ENCODE data around the gene CEP97. TPM values are rescaled to one million over a fixed set of nuclear protein-coding genes. Genes with fewer than 3 reads are reported as not detected.
A peak's percentile ranks its signal among the peaks of the same experiment; 100 is the strongest.

The CEP97 gene
- total and polyA plus RNA-seq, 5 donors, result 2.2 to 7.8 (median 7.2) TPM

DNA sequence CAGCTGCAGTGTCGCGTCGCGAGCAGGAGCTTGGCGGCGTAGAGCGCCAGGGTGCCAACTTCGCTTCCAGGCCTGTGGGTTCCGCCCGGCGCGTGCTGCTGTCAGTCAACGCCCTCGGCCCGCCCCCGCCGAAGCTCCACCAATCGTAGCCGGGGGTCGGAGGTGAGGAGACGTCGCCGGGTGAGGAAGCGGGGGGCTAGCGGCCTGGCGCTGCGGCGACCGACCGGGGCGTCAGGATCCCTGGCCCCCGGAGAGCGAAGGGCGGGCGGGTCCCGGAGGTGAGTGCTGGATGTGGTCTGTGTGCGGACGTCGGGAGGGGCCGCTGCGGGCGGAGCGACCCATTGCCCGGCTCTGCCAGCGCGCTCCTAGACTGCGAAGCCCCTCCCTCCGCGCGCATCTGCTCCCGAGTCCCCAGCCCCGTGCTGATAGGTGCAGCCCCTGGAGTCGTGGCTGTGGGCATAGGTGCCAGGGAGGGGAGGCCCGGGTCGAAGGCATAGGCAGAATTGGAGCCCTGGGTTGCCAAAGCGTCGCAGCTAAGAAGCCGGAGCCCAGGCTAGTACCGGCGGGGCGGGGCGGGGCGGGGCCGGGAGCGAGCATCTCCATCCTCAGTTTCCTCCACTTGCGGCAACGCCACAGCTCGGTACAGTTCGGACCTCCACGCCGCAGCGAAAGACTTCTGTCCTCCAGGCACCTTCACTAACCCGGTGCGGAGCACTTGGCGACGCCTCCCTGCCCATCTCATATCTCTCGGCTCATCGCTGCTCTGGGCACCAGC, 54.8 kb downstream of the CEP97 start, which contains the start of gene NXPE3:
NXPE3 (plus strand) TSS at position 165 of the 775 bp plus-strand sequence. CDS start 6,386 bp downstream, outside the sequence.
- DNase-seq (peak; percentile 92 to 98 (median 98)), ATAC-seq (peak; percentile 98)
- Histone ChIP-seq H3K4me1 (ENCODE audit: control insufficient read depth, insufficient read depth, low read length) (peaks cover 3% of the 10 kb centered on the region), H3K27ac (ENCODE audit: low read length) (peak within 1 kb of the TSS; percentile 85), H3K9me3 (ENCODE audit: control insufficient read depth, low read length) (no peaks in the 10 kb centered on the region), H3K4me3 (ENCODE audit: low read length) (peak within 1 kb of the TSS; percentile 75), H3K27me3 (ENCODE audit: control insufficient read depth, insufficient read depth) (no peaks in the 10 kb centered on the region)
- WGBS, result under 1% methylated on average over 78 of the region's 78 CpGs
- intact Hi-C loops (cut with DNase I), result no loop called here

GRCh38 chr3:101779822-101780381, 55.5 kb downstream of the CEP97 start:
- no peaks in the 10 kb centered on the region for H3K9me3 ChIP-seq (ENCODE audit: control insufficient read depth, low read length)
- DNase-seq, result no peak
- intact Hi-C loops (cut with DNase I), result no loop called here
- WGBS, result 9% methylated on average over 9 of the region's 9 CpGs
- no peak for ATAC-seq
- peak overlapping the region; percentile 75 for H3K4me3 ChIP-seq (ENCODE audit: low read length)
- no peaks in the 10 kb centered on the region for H3K27me3 ChIP-seq (ENCODE audit: control insufficient read depth, insufficient read depth)
- H3K4me1 ChIP-seq (ENCODE audit: control insufficient read depth, insufficient read depth, low read length), result peaks cover 3% of the 10 kb centered on the region
- H3K27ac ChIP-seq (ENCODE audit: low read length), result peak overlapping the region; percentile 85

DNA sequence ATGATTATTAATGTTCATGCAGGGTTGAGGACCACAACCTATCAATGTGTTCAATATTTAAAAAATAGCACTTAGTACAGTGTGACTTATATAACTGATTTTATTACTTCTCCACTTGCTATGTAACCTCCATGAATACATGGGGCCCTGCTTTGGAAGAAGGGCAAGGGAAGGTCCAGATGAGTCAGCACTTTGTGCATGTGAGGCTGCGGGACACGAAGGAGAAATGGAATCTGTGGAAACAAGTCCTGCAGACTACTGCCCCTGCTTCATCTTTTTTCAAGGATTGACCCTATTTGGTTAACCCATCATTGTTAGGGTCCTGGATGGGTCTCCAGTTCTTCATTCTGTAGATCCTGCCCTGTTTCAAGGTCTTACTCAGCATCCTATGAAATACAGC, 56.2 kb downstream of the CEP97 start:
- H3K9me3 ChIP-seq (ENCODE audit: control insufficient read depth, low read length), result no peaks in the 10 kb centered on the region
- DNase-seq, result no peak
- peak overlapping the region; percentile 75 for H3K4me3 ChIP-seq (ENCODE audit: low read length)
- no peak for ATAC-seq
- no peaks in the 10 kb centered on the region for H3K27me3 ChIP-seq (ENCODE audit: control insufficient read depth, insufficient read depth)
- 27% methylated on average over 2 of the region's 2 CpGs for WGBS
- peaks cover 3% of the 10 kb centered on the region for H3K4me1 ChIP-seq (ENCODE audit: control insufficient read depth, insufficient read depth, low read length)
- intact Hi-C loops (cut with DNase I), result no loop called here
- H3K27ac ChIP-seq (ENCODE audit: low read length), result peak overlapping the region; percentile 64

GRCh38 chr3:101781166-101781565, 56.8 kb downstream of the CEP97 start:
- Histone ChIP-seq H3K27ac (ENCODE audit: low read length) (no peak overlapping the region), H3K4me1 (ENCODE audit: control insufficient read depth, insufficient read depth, low read length) (peaks cover 3% of the 10 kb centered on the region), H3K9me3 (ENCODE audit: control insufficient read depth, low read length) (no peaks in the 10 kb centered on the region), H3K27me3 (ENCODE audit: control insufficient read depth, insufficient read depth) (no peaks in the 10 kb centered on the region), H3K4me3 (ENCODE audit: low read length) (no peak overlapping the region)
- intact Hi-C loops (cut with DNase I), result no loop called here
- no peak for DNase-seq
- no peak for ATAC-seq

GRCh38 chr3:101784855-101785613, 60.6 kb downstream of the CEP97 start:
- ATAC-seq (peak; percentile 64 to 93), DNase-seq (no peak)
- peaks cover 4% of the 10 kb centered on the region for H3K4me1 ChIP-seq (ENCODE audit: control insufficient read depth, insufficient read depth, low read length)
- no peaks in the 10 kb centered on the region for H3K27me3 ChIP-seq (ENCODE audit: control insufficient read depth, insufficient read depth)
- WGBS, result 65% methylated on average over 5 of the region's 5 CpGs
- H3K27ac ChIP-seq (ENCODE audit: low read length), result peak overlapping the region; percentile 92
- H3K4me3 ChIP-seq (ENCODE audit: low read length), result peak overlapping the region; percentile 17
- H3K9me3 ChIP-seq (ENCODE audit: control insufficient read depth, low read length), result no peaks in the 10 kb centered on the region
- intact Hi-C loops (cut with DNase I), result no loop called here

- intact Hi-C loops (cut with DNase I), result no loop called here
- DNase-seq (no peak), ATAC-seq (no peak)
- no peak overlapping the region for H3K27ac ChIP-seq (ENCODE audit: low read length)
- 91% methylated on average over 4 of the region's 4 CpGs for WGBS
- no peaks in the 10 kb centered on the region for H3K9me3 ChIP-seq (ENCODE audit: control insufficient read depth, low read length)
- H3K4me3 ChIP-seq (ENCODE audit: low read length), result no peak overlapping the region
- no peaks in the 10 kb centered on the region for H3K27me3 ChIP-seq (ENCODE audit: control insufficient read depth, insufficient read depth)
- peaks cover 3% of the 10 kb centered on the region for H3K4me1 ChIP-seq (ENCODE audit: control insufficient read depth, insufficient read depth, low read length)
Measured at GRCh38 chr3:101791778-101792177, 67.4 kb downstream of the CEP97 start.

DNA sequence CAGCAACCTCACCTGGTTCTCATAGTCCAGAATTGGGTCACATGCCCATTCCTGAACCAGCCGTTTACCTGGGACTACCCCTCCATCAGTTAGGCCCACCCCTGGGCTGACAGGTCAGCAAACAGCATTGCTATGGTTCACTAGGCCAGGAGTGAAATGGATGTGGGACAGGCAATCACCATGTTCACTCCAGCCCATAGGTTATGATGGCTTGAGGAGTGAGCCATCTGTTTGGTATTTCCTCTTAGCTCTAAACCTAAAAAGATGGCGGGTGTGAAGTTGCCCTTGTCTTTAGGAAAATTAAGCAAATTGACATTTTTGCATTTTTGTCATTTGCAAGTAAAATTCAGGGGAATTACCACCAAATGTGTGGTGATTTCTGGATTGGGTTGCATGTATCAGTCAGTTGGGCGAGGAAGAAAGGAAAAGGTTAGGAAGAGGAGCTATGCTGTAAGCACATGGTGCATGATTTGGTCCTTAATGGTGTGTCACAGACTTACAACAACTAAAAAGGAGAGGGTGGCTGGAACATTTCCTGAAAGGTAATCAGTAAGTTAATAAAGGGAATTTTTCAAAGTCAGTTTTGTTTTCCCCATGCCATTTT, 71.8 kb downstream of the CEP97 start:
- Histone ChIP-seq H3K4me3 (ENCODE audit: low read length) (no peak overlapping the region), H3K4me1 (ENCODE audit: control insufficient read depth, insufficient read depth, low read length) (peaks cover 3% of the 10 kb centered on the region), H3K27ac (ENCODE audit: low read length) (no peak overlapping the region), H3K9me3 (ENCODE audit: control insufficient read depth, low read length) (no peaks in the 10 kb centered on the region), H3K27me3 (ENCODE audit: control insufficient read depth, insufficient read depth) (no peaks in the 10 kb centered on the region)
- WGBS, result 93% methylated on average over 3 of the region's 3 CpGs
- no peak for ATAC-seq
- no peak for DNase-seq
- intact Hi-C loops (cut with DNase I), result no loop called here

DNA sequence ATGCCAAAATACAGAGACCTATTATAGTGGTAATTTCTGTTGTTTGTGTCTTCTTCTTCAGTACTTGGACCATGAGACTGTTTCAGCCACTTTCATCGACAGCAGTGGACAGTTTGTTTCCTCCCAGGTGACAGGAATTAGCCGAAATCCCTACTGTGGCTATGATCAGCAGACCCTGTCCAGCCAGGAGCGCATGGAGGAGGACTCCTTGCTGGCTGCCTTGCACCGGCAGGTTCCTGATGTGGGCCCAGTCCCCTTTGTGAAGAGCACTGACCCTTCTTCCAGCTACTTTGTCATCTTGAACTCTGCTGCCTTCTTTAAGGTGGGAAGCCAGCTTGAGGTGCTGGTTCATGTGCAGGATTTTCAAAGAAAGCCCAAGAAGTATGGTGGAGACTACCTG, 76.8 kb downstream of the CEP97 start:
- intact Hi-C loops (cut with DNase I), result loop anchor here (10.0 kb wide), 2 partner anchors 54 to 734 kb away; no protein-coding TSS in a partner anchor
- Histone ChIP-seq H3K9me3 (ENCODE audit: control insufficient read depth, low read length) (no peaks in the 10 kb centered on the region), H3K27ac (ENCODE audit: low read length) (no peak overlapping the region), H3K4me1 (ENCODE audit: control insufficient read depth, insufficient read depth, low read length) (peaks cover 2% of the 10 kb centered on the region), H3K27me3 (ENCODE audit: control insufficient read depth, insufficient read depth) (no peaks in the 10 kb centered on the region), H3K4me3 (ENCODE audit: low read length) (no peak overlapping the region)
- 87% methylated on average over 4 of the region's 4 CpGs for WGBS
- no peak for DNase-seq
- no peak for ATAC-seq

DNA sequence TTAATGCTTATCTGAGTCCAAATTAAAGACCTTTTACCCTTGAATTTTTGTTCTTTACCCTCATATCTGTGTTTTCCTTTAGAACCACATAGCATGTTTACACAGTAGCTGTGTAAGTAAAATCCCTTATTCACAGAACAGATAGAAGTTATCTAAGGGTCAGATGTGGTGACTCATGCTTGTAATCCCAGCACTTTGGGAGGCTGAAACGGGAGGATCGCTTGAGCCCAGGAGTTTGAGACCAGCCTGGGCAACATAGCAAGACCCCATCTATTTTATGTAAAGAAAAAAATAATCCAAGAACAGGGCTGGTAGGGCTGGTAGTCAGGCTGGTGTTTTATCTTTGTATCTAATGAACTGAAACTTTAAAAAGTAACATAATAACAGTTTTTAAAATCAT, 77.8 kb downstream of the CEP97 start:
- H3K4me3 ChIP-seq (ENCODE audit: low read length), result no peak overlapping the region
- DNase-seq, result no peak
- H3K9me3 ChIP-seq (ENCODE audit: control insufficient read depth, low read length), result no peaks in the 10 kb centered on the region
- no peak for ATAC-seq
- peaks cover 2% of the 10 kb centered on the region for H3K4me1 ChIP-seq (ENCODE audit: control insufficient read depth, insufficient read depth, low read length)
- 91% methylated on average over 2 of the region's 2 CpGs for WGBS
- intact Hi-C loops (cut with DNase I), result loop anchor here (10.0 kb wide), 2 partner anchors 53 to 733 kb away; no protein-coding TSS in a partner anchor
- no peaks in the 10 kb centered on the region for H3K27me3 ChIP-seq (ENCODE audit: control insufficient read depth, insufficient read depth)
- H3K27ac ChIP-seq (ENCODE audit: low read length), result no peak overlapping the region

DNA sequence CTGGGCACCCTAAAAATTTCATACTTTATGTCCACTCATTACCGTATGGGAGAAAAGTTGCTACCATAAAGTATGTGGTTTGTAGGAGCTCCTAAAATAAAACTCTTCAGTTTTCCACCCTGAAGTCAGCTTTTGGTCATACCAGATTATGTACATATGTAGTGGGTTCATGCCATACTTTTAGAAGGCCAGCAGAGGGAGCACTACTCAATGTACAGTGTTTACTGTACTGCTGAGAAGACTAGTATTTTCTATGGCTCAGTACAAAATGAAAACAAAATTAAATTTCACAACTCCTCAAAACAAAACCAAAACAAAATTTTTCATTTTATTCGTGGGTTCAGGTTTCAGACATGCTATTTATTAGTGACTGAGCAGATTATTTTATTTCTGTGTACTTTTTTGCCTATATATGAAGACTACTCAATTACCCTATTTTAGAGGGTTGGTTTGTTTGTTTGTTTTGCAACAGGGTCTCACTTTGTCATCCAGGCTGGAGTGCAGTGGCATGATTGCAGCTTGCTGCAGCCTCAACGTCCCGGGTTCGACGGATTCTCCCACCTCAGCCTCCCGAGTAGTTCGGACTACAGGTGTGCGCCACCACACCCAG, 78.9 kb downstream of the CEP97 start:
- intact Hi-C loops (cut with DNase I), result loop anchor here (10.0 kb wide), 2 partner anchors 52 to 732 kb away; no protein-coding TSS in a partner anchor
- Histone ChIP-seq H3K4me1 (ENCODE audit: control insufficient read depth, insufficient read depth, low read length) (peaks cover 2% of the 10 kb centered on the region), H3K27ac (ENCODE audit: low read length) (no peak overlapping the region), H3K27me3 (ENCODE audit: control insufficient read depth, insufficient read depth) (no peaks in the 10 kb centered on the region), H3K9me3 (ENCODE audit: control insufficient read depth, low read length) (no peaks in the 10 kb centered on the region), H3K4me3 (ENCODE audit: low read length) (no peak overlapping the region)
- DNase-seq (peak in 1 of 3 donors; percentile 44), ATAC-seq (peak; percentile 87 to 92)
- 78% methylated on average over 9 of the region's 9 CpGs for WGBS
